ENCODE data around the gene CORIN.

CORIN gene

GRCh38 chr4:47837908-47838294 lies at the start of gene CORIN:
Gene CORIN (minus strand): TSS chr4:47838067. CDS start chr4:47837949, 118 bp downstream.
- DNase-seq (ENCODE audit: low spot score) = no peak

GRCh38 chr4:47882228-47882627 lies 44.4 kb upstream of the CORIN start:
- no peak for DNase-seq (ENCODE audit: low spot score)

- no peak for DNase-seq (ENCODE audit: low spot score)
Measured at GRCh38 chr4:47879458-47879857, 41.6 kb upstream of the CORIN start.

- DNase-seq (ENCODE audit: low spot score) = no peak
Measured at GRCh38 chr4:47876784-47877546, 39.1 kb upstream of the CORIN start.

- DNase-seq (ENCODE audit: low spot score) = no peak
Measured at GRCh38 chr4:47876310-47876709, 38.4 kb upstream of the CORIN start.

- no peak for DNase-seq (ENCODE audit: low spot score)
Measured at GRCh38 chr4:47873877-47874541, 36.1 kb upstream of the CORIN start.

GRCh38 chr4:47863486-47863885 lies 25.6 kb upstream of the CORIN start:
- no peak for DNase-seq (ENCODE audit: low spot score)

- DNase-seq (ENCODE audit: low spot score) = no peak
Measured at GRCh38 chr4:47862297-47862696, 24.4 kb upstream of the CORIN start.

- DNase-seq (ENCODE audit: low spot score) = no peak
Measured at GRCh38 chr4:47860305-47860704, 22.4 kb upstream of the CORIN start.

GRCh38 chr4:47858006-47858405 lies 20.1 kb upstream of the CORIN start:
- no peak for DNase-seq (ENCODE audit: low spot score)

GRCh38 chr4:47856713-47857112 lies 18.8 kb upstream of the CORIN start:
- no peak for DNase-seq (ENCODE audit: low spot score)

GRCh38 chr4:47855350-47855749 lies 17.5 kb upstream of the CORIN start:
- DNase-seq (ENCODE audit: low spot score) = no peak

GRCh38 chr4:47852136-47852535 lies 14.3 kb upstream of the CORIN start:
- no peak for DNase-seq (ENCODE audit: low spot score)

- DNase-seq (ENCODE audit: low spot score) = no peak
Measured at GRCh38 chr4:47849466-47849865, 11.6 kb upstream of the CORIN start.

- DNase-seq (ENCODE audit: low spot score) = no peak
Measured at GRCh38 chr4:47848041-47848440, 10.2 kb upstream of the CORIN start.

- DNase-seq (ENCODE audit: low spot score) = no peak
Measured at GRCh38 chr4:47842985-47843384, 5.1 kb upstream of the CORIN start.

- no peak for DNase-seq (ENCODE audit: low spot score)
Measured at GRCh38 chr4:47840291-47840690, 2.4 kb upstream of the CORIN start.

GRCh38 chr4:47839259-47839658 lies 1.4 kb upstream of the CORIN start:
- DNase-seq (ENCODE audit: low spot score) = peak; percentile 30

GRCh38 chr4:47838445-47838844 lies 578 bp upstream of the CORIN start:
- no peak for DNase-seq (ENCODE audit: low spot score)

GRCh38 chr4:47837094-47837907 lies 566 bp downstream of the CORIN start:
- DNase-seq (ENCODE audit: low spot score) = peak; percentile 37

GRCh38 chr4:47836641-47837093 lies 1.2 kb downstream of the CORIN start:
- peak; percentile 56 for DNase-seq (ENCODE audit: low spot score)

- no peak for DNase-seq (ENCODE audit: low spot score)
Measured at GRCh38 chr4:47835494-47835893, 2.4 kb downstream of the CORIN start.
